ENCODE data around the gene RPL31. TPM values are rescaled to one million over a fixed set of nuclear protein-coding genes. Genes with fewer than 3 reads are reported as not detected.

RPL31 gene
- total RNA-seq, 1 experiment from 2014 or later = 1,158 TPM

DNA sequence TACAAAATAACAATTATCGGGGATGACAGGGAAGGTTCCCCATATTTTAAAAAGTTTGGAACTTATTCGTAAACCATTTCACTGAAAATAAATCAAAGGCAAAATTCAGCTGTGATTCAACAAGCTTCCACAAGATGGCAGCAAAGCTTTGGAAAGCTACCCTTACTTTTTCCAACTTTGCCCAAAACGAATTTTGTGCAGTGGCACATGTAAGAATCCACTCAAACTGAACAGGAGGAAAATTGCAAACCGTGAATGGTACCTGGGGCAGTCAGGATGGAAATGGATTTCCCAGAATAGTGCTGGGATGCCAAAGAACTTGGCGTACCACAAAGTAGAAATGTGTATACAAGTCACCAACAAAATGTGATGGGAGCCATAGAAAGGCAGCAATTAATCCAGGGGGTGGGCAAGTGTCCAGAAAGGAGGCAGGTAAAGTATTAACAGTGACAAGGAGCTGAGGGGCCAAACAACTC is 10.7 kb downstream of the RPL31 start:
- TF ChIP-seq, protein P1, sequence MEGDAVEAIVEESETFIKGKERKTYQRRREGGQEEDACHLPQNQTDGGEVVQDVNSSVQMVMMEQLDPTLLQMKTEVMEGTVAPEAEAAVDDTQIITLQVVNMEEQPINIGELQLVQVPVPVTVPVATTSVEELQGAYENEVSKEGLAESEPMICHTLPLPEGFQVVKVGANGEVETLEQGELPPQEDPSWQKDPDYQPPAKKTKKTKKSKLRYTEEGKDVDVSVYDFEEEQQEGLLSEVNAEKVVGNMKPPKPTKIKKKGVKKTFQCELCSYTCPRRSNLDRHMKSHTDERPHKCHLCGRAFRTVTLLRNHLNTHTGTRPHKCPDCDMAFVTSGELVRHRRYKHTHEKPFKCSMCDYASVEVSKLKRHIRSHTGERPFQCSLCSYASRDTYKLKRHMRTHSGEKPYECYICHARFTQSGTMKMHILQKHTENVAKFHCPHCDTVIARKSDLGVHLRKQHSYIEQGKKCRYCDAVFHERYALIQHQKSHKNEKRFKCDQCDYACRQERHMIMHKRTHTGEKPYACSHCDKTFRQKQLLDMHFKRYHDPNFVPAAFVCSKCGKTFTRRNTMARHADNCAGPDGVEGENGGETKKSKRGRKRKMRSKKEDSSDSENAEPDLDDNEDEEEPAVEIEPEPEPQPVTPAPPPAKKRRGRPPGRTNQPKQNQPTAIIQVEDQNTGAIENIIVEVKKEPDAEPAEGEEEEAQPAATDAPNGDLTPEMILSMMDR (IDR thresholded peaks at IDR 0.05; ENCODE audit: unreplicated experiment) = peak; percentile 61
- peaks cover 65% of the 10 kb centered on the region for H3K36me3 Mint-ChIP-seq (ENCODE audit: insufficient read depth, unreplicated experiment)
- H3K9me3 Mint-ChIP-seq (ENCODE audit: low read depth, unreplicated experiment) = no peaks in the 10 kb centered on the region
- BruUV-seq (replicated peaks) = no TSS peak
- CTCF ChIA-PET = interaction anchor here (0.6 to 1.3 kb wide), 11 partner anchors 10 to 403 kb away, joined by 3 to 11 read pairs (median 4); partner anchors contain the start of gene RPL31
- no peak overlapping the region for H3K4me3 Mint-ChIP-seq (ENCODE audit: low read depth, unreplicated experiment)
- intact Hi-C loops (cut with micrococcal nuclease; ENCODE audit: unreplicated experiment) = loop anchor here (1.0 kb wide), 1 partner anchor 193 kb away; no protein-coding TSS in a partner anchor
- DNase-seq = peak; percentile 32
- no peaks in the 10 kb centered on the region for H3K27me3 Mint-ChIP-seq (ENCODE audit: unreplicated experiment)
- peaks cover 21% of the 10 kb centered on the region for H3K4me1 Mint-ChIP-seq (ENCODE audit: low read depth, unreplicated experiment)
- peak overlapping the region; percentile 57 for H3K27ac Mint-ChIP-seq (ENCODE audit: unreplicated experiment)

DNA sequence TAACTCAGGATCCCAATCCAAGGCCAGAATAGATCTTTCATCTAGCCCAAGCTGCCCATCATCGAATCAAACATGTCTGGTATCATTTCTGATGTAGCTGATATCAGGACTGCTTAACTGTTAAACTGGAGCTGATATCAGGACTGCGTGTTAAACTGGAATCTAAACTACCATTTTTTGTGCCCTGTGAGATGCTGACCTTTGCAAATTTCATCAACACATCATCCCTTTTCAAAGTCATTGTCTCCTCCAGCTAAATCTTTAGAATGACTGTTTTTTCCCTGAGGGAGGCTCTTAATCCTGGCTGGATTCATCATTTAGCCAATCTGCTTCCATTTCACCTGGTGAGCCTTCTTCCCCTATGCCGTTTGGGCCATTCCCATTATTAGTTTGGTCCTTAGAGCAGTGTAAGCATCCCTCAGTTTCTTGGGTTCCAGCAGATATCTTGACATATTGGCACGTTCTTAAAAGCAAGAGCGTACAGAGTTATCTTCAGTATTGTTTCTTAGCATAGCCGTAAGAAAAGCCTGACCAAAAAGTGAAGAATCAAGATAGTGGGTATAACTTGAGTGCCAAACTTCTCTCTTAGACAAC is 12.3 kb downstream of the RPL31 start:
- no TSS peak for BruUV-seq (replicated peaks)
- Mint-ChIP-seq H3K27me3 (ENCODE audit: unreplicated experiment) (no peaks in the 10 kb centered on the region), H3K9me3 (ENCODE audit: low read depth, unreplicated experiment) (no peaks in the 10 kb centered on the region), H3K4me3 (ENCODE audit: low read depth, unreplicated experiment) (no peak overlapping the region), H3K4me1 (ENCODE audit: low read depth, unreplicated experiment) (peaks cover 13% of the 10 kb centered on the region), H3K27ac (ENCODE audit: unreplicated experiment) (no peak overlapping the region), H3K36me3 (ENCODE audit: insufficient read depth, unreplicated experiment) (peaks cover 59% of the 10 kb centered on the region)
- no peak for DNase-seq
- intact Hi-C loops (cut with micrococcal nuclease; ENCODE audit: unreplicated experiment) = no loop called here
- TF ChIP-seq, protein P1 (IDR thresholded peaks at IDR 0.05; ENCODE audit: unreplicated experiment) = no peak
- CTCF ChIA-PET = interaction anchor here (0.7 kb wide), 1 partner anchor 1982 kb away, joined by 3 read pairs; no protein-coding TSS in a partner anchor

DNA sequence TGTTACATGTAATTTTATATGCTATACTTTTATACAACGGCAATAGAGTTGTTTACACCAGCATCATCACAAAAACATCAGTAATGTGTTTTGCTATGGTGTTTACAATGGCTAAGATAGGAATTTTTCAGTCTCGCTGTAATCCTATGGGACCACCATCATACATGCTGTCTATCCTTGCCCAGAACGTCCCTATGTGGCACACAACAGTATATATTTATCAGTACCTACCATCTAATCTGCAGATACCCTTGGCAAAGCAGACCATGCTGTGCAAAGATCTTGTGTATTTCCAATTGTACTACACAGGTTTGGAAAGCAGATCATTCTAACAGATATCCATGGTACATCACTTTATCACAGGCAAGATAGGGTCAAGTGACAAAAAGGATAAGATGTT is 15.3 kb downstream of the RPL31 start:
- no peaks in the 10 kb centered on the region for H3K27me3 Mint-ChIP-seq (ENCODE audit: unreplicated experiment)
- TF ChIP-seq, protein P1 (IDR thresholded peaks at IDR 0.05; ENCODE audit: unreplicated experiment) = no peak
- H3K4me1 Mint-ChIP-seq (ENCODE audit: low read depth, unreplicated experiment) = peaks cover 7% of the 10 kb centered on the region
- H3K4me3 Mint-ChIP-seq (ENCODE audit: low read depth, unreplicated experiment) = no peak overlapping the region
- intact Hi-C loops (cut with micrococcal nuclease; ENCODE audit: unreplicated experiment) = no loop called here
- DNase-seq = no peak
- no peak overlapping the region for H3K27ac Mint-ChIP-seq (ENCODE audit: unreplicated experiment)
- H3K36me3 Mint-ChIP-seq (ENCODE audit: insufficient read depth, unreplicated experiment) = peaks cover 57% of the 10 kb centered on the region
- H3K9me3 Mint-ChIP-seq (ENCODE audit: low read depth, unreplicated experiment) = no peaks in the 10 kb centered on the region
- CTCF ChIA-PET = interaction anchor here (0.7 kb wide), 1 partner anchor 1636 kb away, joined by 3 read pairs; no protein-coding TSS in a partner anchor
- no TSS peak for BruUV-seq (replicated peaks)

DNA sequence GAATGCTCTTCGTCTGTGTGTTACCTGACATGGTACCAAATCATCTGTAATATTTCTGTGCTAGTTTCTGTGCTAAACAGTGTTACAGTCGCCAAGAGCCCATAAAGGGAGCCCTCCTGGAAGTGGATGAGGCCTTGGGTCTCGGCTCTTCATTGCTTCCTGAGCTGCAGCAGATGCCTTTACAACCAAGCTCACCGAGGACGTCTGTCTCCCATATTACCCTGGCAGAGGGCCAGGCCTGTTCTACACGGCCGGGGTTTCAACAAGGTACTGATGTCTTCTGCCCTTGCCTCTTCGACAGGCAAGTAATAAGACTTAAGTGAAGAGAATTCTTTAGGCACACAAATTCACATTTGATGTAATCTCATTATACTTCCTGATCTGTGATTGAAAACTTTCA is 16.8 kb downstream of the RPL31 start:
- intact Hi-C loops (cut with micrococcal nuclease; ENCODE audit: unreplicated experiment) = no loop called here
- no peak overlapping the region for H3K4me3 Mint-ChIP-seq (ENCODE audit: low read depth, unreplicated experiment)
- no peaks in the 10 kb centered on the region for H3K4me1 Mint-ChIP-seq (ENCODE audit: low read depth, unreplicated experiment)
- CTCF ChIA-PET = no interaction called here
- H3K9me3 Mint-ChIP-seq (ENCODE audit: low read depth, unreplicated experiment) = no peaks in the 10 kb centered on the region
- no peaks in the 10 kb centered on the region for H3K27me3 Mint-ChIP-seq (ENCODE audit: unreplicated experiment)
- no peak for DNase-seq
- TF ChIP-seq, protein P1 (IDR thresholded peaks at IDR 0.05; ENCODE audit: unreplicated experiment) = no peak
- no TSS peak for BruUV-seq (replicated peaks)
- H3K27ac Mint-ChIP-seq (ENCODE audit: unreplicated experiment) = no peak overlapping the region
- H3K36me3 Mint-ChIP-seq (ENCODE audit: insufficient read depth, unreplicated experiment) = peaks cover 44% of the 10 kb centered on the region

Data from Calu3 (cell line).